GM23248 (cell line): Measurements from ENCODE around the gene ETF1. TPM values are rescaled to one million over a fixed set of nuclear protein-coding genes. Genes with fewer than 3 reads are reported as not detected.

Source experiments
- DNase-seq: peaks from one replicate; pipeline ENCODE4 v3.0.0-alpha.2; 2015
- H2AFZ ChIP-seq: fragments of 200-600 bp; sonication (generic); 2 replicates; pipeline ENCODE4 v1.6.1; 2016; ENCODE audit warnings: antibody characterized with exemption
- H3F3A ChIP-seq: fragments of 200-600 bp; sonication (generic); 2 replicates; pipeline ENCODE4 v1.6.1; 2016; ENCODE audit warnings: mild to moderate bottlenecking, antibody characterized with exemption, mixed run types; ENCODE audit not compliant: insufficient read depth
- H3K27ac ChIP-seq: fragments of 200-600 bp; sonication (generic); 2 replicates; pipeline ENCODE4 v1.5.1; 2016; ENCODE audit warnings: mild to moderate bottlenecking
- H3K27me3 ChIP-seq: fragments of 200-600 bp; sonication (generic); replicated peaks from 2 replicates; pipeline ENCODE4 v1.6.1; 2016; ENCODE audit warnings: mild to moderate bottlenecking; ENCODE audit not compliant: insufficient read depth
- H3K36me3 ChIP-seq: fragments of 200-600 bp; sonication (generic); 2 replicates; pipeline ENCODE4 v1.6.1; 2016; ENCODE audit warnings: low read depth, mild to moderate bottlenecking
- H3K4me1 ChIP-seq: fragments of 200-600 bp; sonication (generic); 2 replicates; pipeline ENCODE4 v1.6.1; 2016; ENCODE audit warnings: mild to moderate bottlenecking; ENCODE audit not compliant: insufficient read depth
- H3K4me2 ChIP-seq: fragments of 200-600 bp; sonication (generic); one replicate; pipeline ENCODE4 v1.6.1; 2016; ENCODE audit warnings: mild to moderate bottlenecking; ENCODE audit not compliant: unreplicated experiment
- H3K4me3 ChIP-seq: fragments of 200-600 bp; sonication (generic); 2 replicates; pipeline ENCODE4 v1.5.1; 2016; ENCODE audit warnings: mild to moderate bottlenecking
- H3K79me2 ChIP-seq: fragments of 200-600 bp; sonication (generic); 2 replicates; pipeline ENCODE4 v1.6.1; 2016; ENCODE audit warnings: mild to moderate bottlenecking; ENCODE audit not compliant: insufficient read depth
- H3K9ac ChIP-seq: fragments of 200-600 bp; sonication (generic); 2 replicates; pipeline ENCODE4 v1.6.1; 2016; ENCODE audit warnings: mild to moderate bottlenecking
- H3K9me2 ChIP-seq: fragments of 200-600 bp; sonication (generic); 2 replicates; pipeline ENCODE4 v1.6.1; 2016; ENCODE audit warnings: mixed run types, mild to moderate bottlenecking, moderate library complexity; ENCODE audit not compliant: insufficient read depth
- H3K9me3 ChIP-seq: fragments of 200-600 bp; sonication (generic); one replicate; pipeline ENCODE4 v1.6.1; 2017; ENCODE audit warnings: low read depth
- H4K20me1 ChIP-seq: fragments of 200-600 bp; sonication (generic); 2 replicates; pipeline ENCODE4 v1.6.0; 2016; ENCODE audit not compliant: insufficient read depth
- EZH2 ChIP-seq: fragments of 200-600 bp; sonication (generic); IDR thresholded peaks from 2 replicates; pipeline ENCODE4 v1.6.1; 2018; ENCODE audit warnings: antibody characterized with exemption, mild to moderate bottlenecking; ENCODE audit not compliant: insufficient read depth, poor library complexity, severe bottlenecking
- EZH2phosphoT487 ChIP-seq: fragments of 200-600 bp; sonication (generic); IDR thresholded peaks from 2 replicates; pipeline ENCODE4 v1.6.1; 2018; ENCODE audit warnings: antibody characterized with exemption, moderate library complexity, mild to moderate bottlenecking, low read depth; ENCODE audit not compliant: insufficient read depth
- WGBS, 2 experiments: methylation state at CpG; one replicate each; pipeline ENCODE4 v1.1.6; 2015 to 2017; ENCODE audit warnings: low lambda C conversion rate in 2 of 2, low coverage in 1 of 2; ENCODE audit errors: missing lambda C conversion rate in 2 of 2; 5-methylcytosine and 5-hydroxymethylcytosine counted together
- in situ Hi-C: fragments of 300-500 bp; cut with MboI; formaldehyde crosslinking; loops from 2 replicates; pipeline ENCODE4 v1.15.0; 2020
- polyA plus RNA-seq: library from polyadenylated mRNA; unstranded; fragments of >200 nt; fragmentation: Nextera tagmentation; extraction: Ambion mirVana; gene quantifications from 2 replicates; pipeline ENCODE4 v1.2.1, GENCODE V29; 2016
- total RNA-seq: library from RNA; depleted of rRNA; stranded (reverse); fragments of >200 nt; shearing (Covaris generic); gene quantifications from 2 replicates; pipeline ENCODE4 v1.2.3, GENCODE V29; 2014; rRNA removed

Gene ETF1
- 124 and 136 TPM in 2 replicates for total RNA-seq
- 74.1 and 76.0 TPM in 2 replicates for polyA plus RNA-seq

DNA sequence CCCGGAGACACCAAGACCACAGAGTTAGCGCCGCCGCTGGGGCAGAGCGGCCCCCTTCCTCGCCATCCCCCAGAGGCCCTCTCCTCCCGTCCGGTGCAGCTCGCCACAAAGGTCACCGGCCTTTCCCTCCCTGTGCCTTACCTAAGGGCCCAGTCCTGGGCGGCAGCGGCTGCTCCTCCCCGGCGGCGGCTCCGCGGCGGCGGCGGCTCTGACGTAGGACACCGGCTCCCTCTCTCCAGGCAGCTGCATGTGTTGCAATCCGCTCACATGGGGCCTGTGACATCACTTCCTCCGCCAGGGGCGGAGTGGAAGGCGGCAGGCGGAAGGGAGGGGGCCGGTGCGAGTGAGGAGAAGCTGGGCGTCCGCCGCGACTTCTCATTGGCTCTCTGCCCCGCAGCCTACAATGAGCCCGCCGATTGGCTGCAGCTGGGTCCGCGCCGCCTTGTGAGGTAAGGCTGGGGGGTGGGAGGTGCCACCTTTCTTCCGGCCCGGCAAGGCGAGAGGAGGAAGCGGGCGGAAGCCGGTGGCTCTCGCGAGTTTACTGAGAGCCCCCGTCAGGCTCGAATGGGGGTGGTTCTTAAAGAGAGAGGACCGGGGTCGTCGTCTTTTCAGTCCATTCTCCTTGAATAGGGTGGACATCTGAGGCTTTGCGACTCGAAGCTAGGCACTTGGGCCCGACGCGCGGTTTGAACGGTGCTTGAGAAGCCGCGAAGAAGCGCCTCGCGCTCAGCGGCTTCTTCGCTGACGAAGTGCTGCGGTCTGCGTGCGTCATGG is at the start of gene ETF1:
ETF1 (minus strand) TSS at position 281 of the 774 bp plus-strand sequence. CDS start 318 bp downstream, outside the sequence.
- in situ Hi-C loops: no loop called here
- peak within 1 kb of the TSS; percentile 99 for H3K9ac ChIP-seq
- peaks cover 95% of the 10 kb centered on the region for H3K79me2 ChIP-seq
- peaks cover 11% of the 10 kb centered on the region for H4K20me1 ChIP-seq
- TF ChIP-seq EZH2 (no peak), EZH2phosphoT487 (no peak)
- H3K9me3 ChIP-seq: no peaks in the 10 kb centered on the region
- H3K4me2 ChIP-seq: peak within 1 kb of the TSS; percentile 98
- no peaks in the 10 kb centered on the region for H3K9me2 ChIP-seq
- no peaks in the 10 kb centered on the region for H3K27me3 ChIP-seq
- H2AFZ ChIP-seq: peak within 1 kb of the TSS; percentile 66
- peak; percentile 100 for DNase-seq
- peaks cover 51% of the 10 kb centered on the region for H3K4me1 ChIP-seq
- WGBS, 2 experiments: 1 to 2% methylated on average over 52 to 70 of the region's 70 CpGs
- H3K27ac ChIP-seq: peak within 1 kb of the TSS; percentile 97
- peaks cover 10% of the 10 kb centered on the region; the same call in 1 of the 2 replicates for H3K36me3 ChIP-seq
- H3K4me3 ChIP-seq: peak within 1 kb of the TSS; percentile 97
- peaks cover 38% of the 10 kb centered on the region for H3F3A ChIP-seq

GRCh38 chr5:138588013-138588788 is 45.2 kb upstream of the ETF1 start:
- in situ Hi-C loops: no loop called here
- no peak for TF ChIP-seq EZH2phosphoT487
- no peak for TF ChIP-seq EZH2
- Histone ChIP-seq H2AFZ (no peak overlapping the region), H3K9me3 (no peaks in the 10 kb centered on the region), H3K79me2 (no peaks in the 10 kb centered on the region), H3F3A (no peaks in the 10 kb centered on the region), H4K20me1 (no peaks in the 10 kb centered on the region), H3K36me3 (no peaks in the 10 kb centered on the region), H3K9me2 (no peaks in the 10 kb centered on the region), H3K27me3 (no peaks in the 10 kb centered on the region), H3K4me2 (no peak overlapping the region), H3K4me3 (no peak overlapping the region), H3K4me1 (no peaks in the 10 kb centered on the region), H3K9ac (no peak overlapping the region), H3K27ac (no peak overlapping the region)
- DNase-seq: no peak
- 81 to 86% methylated on average over 2 of the region's 2 CpGs for WGBS, 2 experiments

GRCh38 chr5:138585157-138585556 is 42.1 kb upstream of the ETF1 start:
- no peak for TF ChIP-seq EZH2
- no peak for TF ChIP-seq EZH2phosphoT487
- Histone ChIP-seq H3K27me3 (no peaks in the 10 kb centered on the region), H2AFZ (no peak overlapping the region), H3K4me2 (no peak overlapping the region), H3K27ac (no peak overlapping the region), H4K20me1 (no peaks in the 10 kb centered on the region), H3K4me3 (no peak overlapping the region), H3F3A (no peaks in the 10 kb centered on the region), H3K9ac (no peak overlapping the region), H3K9me2 (no peaks in the 10 kb centered on the region), H3K36me3 (no peaks in the 10 kb centered on the region), H3K4me1 (no peaks in the 10 kb centered on the region), H3K9me3 (no peaks in the 10 kb centered on the region), H3K79me2 (no peaks in the 10 kb centered on the region)
- no peak for DNase-seq
- in situ Hi-C loops: no loop called here

DNA sequence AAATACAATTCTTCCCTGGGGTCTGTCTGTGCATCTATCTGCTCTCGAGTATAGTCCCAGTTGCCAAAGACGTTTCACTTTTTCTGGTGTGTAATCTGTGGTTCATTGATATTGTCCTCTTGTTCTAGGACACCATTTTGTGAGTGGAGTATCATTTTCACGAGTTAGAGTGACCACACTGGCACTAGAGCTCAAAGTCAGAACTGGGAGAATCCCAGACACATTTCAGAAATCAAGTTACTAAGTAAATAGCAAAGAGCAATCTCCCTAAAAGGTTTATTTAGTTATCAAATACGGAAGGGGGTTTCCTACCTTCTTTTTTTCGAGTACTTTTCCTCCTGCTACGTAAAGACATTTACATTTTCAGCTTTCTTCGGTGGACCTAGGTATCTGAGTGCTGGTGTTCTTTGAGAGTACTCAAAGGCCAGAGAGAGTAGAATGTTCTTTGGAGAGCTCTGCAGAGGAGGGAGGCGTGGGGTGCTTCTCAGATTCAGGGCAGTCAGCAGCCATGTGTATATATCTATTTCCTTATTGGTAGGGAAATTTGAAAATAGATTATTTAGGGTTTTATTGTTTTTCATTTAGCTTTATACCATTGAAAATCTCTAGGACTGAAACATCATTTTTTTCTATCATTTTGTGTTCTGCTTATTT is 41.1 kb upstream of the ETF1 start:
- Histone ChIP-seq H3K9ac (no peak overlapping the region), H4K20me1 (no peaks in the 10 kb centered on the region), H3F3A (no peaks in the 10 kb centered on the region), H3K79me2 (no peaks in the 10 kb centered on the region), H2AFZ (no peak overlapping the region), H3K4me3 (no peak overlapping the region), H3K4me1 (no peaks in the 10 kb centered on the region), H3K9me3 (no peaks in the 10 kb centered on the region), H3K27me3 (no peaks in the 10 kb centered on the region), H3K4me2 (no peak overlapping the region), H3K27ac (no peak overlapping the region), H3K36me3 (no peaks in the 10 kb centered on the region), H3K9me2 (no peaks in the 10 kb centered on the region)
- in situ Hi-C loops: no loop called here
- 60% methylated on average over 8 of the region's 8 CpGs for WGBS, 2 experiments
- TF ChIP-seq EZH2 (no peak), EZH2phosphoT487 (no peak)
- no peak for DNase-seq
